OCI-LY3 (cell line): Measurements from ENCODE around the gene KRTAP12-1.

ENCODE experiments used
- CTCF ChIP-seq: fragments of 200-600, 300-600 bp; sonication (generic); IDR thresholded peaks from 2 replicates; pipeline ENCODE4 v1.5.1; 2014; ENCODE audit warnings: antibody characterized with exemption, low read length, low read depth
- EZH2phosphoT487 ChIP-seq: fragments of 200-600 bp; shearing (Covaris generic); IDR thresholded peaks from 2 replicates; pipeline ENCODE4 v1.6.1; 2018; ENCODE audit warnings: antibody characterized with exemption, mixed run types, low read depth

- TF ChIP-seq CTCF: no peak
- TF ChIP-seq EZH2phosphoT487: no peak
Observed at GRCh38 chr21:44681152-44681551, 811 bp downstream of the KRTAP12-1 start.
